Spleen (tissue), 11 donors: Measurements from ENCODE around the gene EIF2S2. TPM values are rescaled to one million over a fixed set of nuclear protein-coding genes. Genes with fewer than 3 reads are reported as not detected.

Experiments
- DNase-seq: peaks from one replicate; pipeline ENCODE4 v3.0.0-alpha.2; 2020
- H3K27ac ChIP-seq, 8 donors: fragments of 200-600 bp; sonication (generic) in 7 of 8; 1 replicate in 4 of 8; 2 replicates in 4 of 8; pipeline versions ENCODE4 v1.5.0 to v1.8.0; 2016 to 2021; ENCODE audit warnings: inconsistent platforms in 4 of 8, mild to moderate bottlenecking in 4 of 8, moderate library complexity in 1 of 8
- H3K27me3 ChIP-seq, 7 donors: fragments of 200-600 bp; sonication (generic) in 6 of 7; replicated peaks in 1 of 7; 1 replicate in 4 of 7; 2 replicates in 3 of 7; pipeline versions ENCODE4 v1.5.0 to v1.8.0; 2016 to 2021; ENCODE audit warnings: inconsistent platforms in 3 of 7, mild to moderate bottlenecking in 1 of 7
- H3K36me3 ChIP-seq, 6 donors: fragments of 200-600 bp; sonication (generic) in 5 of 6; 1 replicate in 4 of 6; 2 replicates in 2 of 6; pipeline versions ENCODE4 v1.5.0 to v1.8.0; 2016 to 2021; ENCODE audit warnings: inconsistent platforms in 2 of 6
- H3K4me1 ChIP-seq, 6 donors: fragments of 200-600 bp; sonication (generic) in 5 of 6; 1 replicate in 3 of 6; 2 replicates in 3 of 6; pipeline versions ENCODE4 v1.5.0 to v1.8.0; 2016 to 2021; ENCODE audit warnings: inconsistent platforms in 3 of 6
- H3K4me3 ChIP-seq, 8 donors: fragments of 200-600 bp; sonication (generic) in 7 of 8; 1 replicate in 4 of 8; 2 replicates in 4 of 8; pipeline versions ENCODE4 v1.5.0 to v1.8.0; 2016 to 2021; ENCODE audit warnings: inconsistent platforms in 4 of 8, mild to moderate bottlenecking in 4 of 8, moderate library complexity in 2 of 8
- H3K9me3 ChIP-seq, 8 donors: fragments of 200-600 bp; sonication (generic) in 7 of 8; 1 replicate in 4 of 8; 2 replicates in 4 of 8; pipeline versions ENCODE4 v1.5.0 to v1.8.0; 2016 to 2021; ENCODE audit warnings: inconsistent platforms in 4 of 8
- POLR2A ChIP-seq, 3 donors: fragments of 450-650 bp; IDR thresholded peaks; one replicate each; pipeline ENCODE4 v1.5.1; 2017; ENCODE audit warnings: antibody characterized with exemption in 3 of 3, mild to moderate bottlenecking in 1 of 3
- POLR2AphosphoS5 ChIP-seq, 3 donors: sonication (generic); formaldehyde crosslinking; IDR thresholded peaks; one replicate each; pipeline ENCODE4 v1.5.1; 2017; ENCODE audit warnings: antibody characterized with exemption in 3 of 3
- WGBS, 5 donors: extraction: QIAGEN DNeasy Blood & Tissue Kit in 3 of 5; methylation state at CpG; one replicate each; pipeline versions ENCODE4 v1.1.5 to v1.1.7; 2013 to 2018; 5-methylcytosine and 5-hydroxymethylcytosine counted together
- intact Hi-C: fragments of 100-400 bp; cut with DNase I; formaldehyde crosslinking; loops from one replicate; pipeline ENCODE4 v1.15.0; 2023; ENCODE audit warnings: low total_unique reads
- polyA plus RNA-seq, 3 donors: library from polyadenylated mRNA; stranded (reverse); fragments of 200-250 nt; gene quantifications; one replicate each; pipeline ENCODE4 v1.2.1, GENCODE V29; 2013
- total RNA-seq, 7 donors: library from RNA; depleted of rRNA in 3 of 7; stranded (reverse); fragments of >200 nt in 3 of 7; fragmentation: NEBNext Ultra II Directional in 4 of 7; extraction: Animal tissue kit (Norgen Biotek cat#: 25700) in 4 of 7; gene quantifications; one replicate each; pipeline versions ENCODE4 v1.1.0 to v1.2.1, GENCODE V29; 2016 to 2021
- TF ChIP-seq, protein P1 (sequence below), 11 experiments: fragments of 200-600 bp in 7 of 11; fragments of 450-650 bp in 4 of 11; sonication (generic) in 4 of 11; IDR thresholded peaks in 8 of 11; conservative IDR thresholded peaks in 3 of 11; 1 replicate in 7 of 11; 2 replicates in 4 of 11; pipeline versions ENCODE4 v1.4.0 to v1.8.0; 2016 to 2021; ENCODE audit warnings: antibody characterized with exemption in 11 of 11, inconsistent platforms in 4 of 11, mild to moderate bottlenecking in 1 of 11
- donor health status: healthy with polysubstance abuse.
- donor health status: DM: no; HTN: no; CAD: no; lungs with moderate emphysema.
- donor health status: DM: no; HTN: no; CAD: no.
- donor health status: Bipolar disorder and iron deficiency.
- donor health status: healthy.
- donor health status: DM: no; HTN: no; CAD: no.
- donor health status: DM: yes; HTN: yes; CAD: no.

Gene EIF2S2
- total and polyA plus RNA-seq, 10 donors = 30.0 to 45.3 (median 38.5) TPM

- Histone ChIP-seq H3K4me3 (no peak overlapping the region), H3K4me1 (peaks cover 0 to 5% (median 0%) of the 10 kb centered on the region in 6 donors), H3K27me3 (no peaks in the 10 kb centered on the region), H3K36me3 (no peaks in the 10 kb centered on the region), H3K9me3 (no peaks in the 10 kb centered on the region), H3K27ac (no peak overlapping the region)
- no peak for TF ChIP-seq POLR2AphosphoS5 (IDR thresholded peaks at IDR 0.05)
- no peak for TF ChIP-seq POLR2A (IDR thresholded peaks at IDR 0.05)
- TF ChIP-seq, protein P1, sequence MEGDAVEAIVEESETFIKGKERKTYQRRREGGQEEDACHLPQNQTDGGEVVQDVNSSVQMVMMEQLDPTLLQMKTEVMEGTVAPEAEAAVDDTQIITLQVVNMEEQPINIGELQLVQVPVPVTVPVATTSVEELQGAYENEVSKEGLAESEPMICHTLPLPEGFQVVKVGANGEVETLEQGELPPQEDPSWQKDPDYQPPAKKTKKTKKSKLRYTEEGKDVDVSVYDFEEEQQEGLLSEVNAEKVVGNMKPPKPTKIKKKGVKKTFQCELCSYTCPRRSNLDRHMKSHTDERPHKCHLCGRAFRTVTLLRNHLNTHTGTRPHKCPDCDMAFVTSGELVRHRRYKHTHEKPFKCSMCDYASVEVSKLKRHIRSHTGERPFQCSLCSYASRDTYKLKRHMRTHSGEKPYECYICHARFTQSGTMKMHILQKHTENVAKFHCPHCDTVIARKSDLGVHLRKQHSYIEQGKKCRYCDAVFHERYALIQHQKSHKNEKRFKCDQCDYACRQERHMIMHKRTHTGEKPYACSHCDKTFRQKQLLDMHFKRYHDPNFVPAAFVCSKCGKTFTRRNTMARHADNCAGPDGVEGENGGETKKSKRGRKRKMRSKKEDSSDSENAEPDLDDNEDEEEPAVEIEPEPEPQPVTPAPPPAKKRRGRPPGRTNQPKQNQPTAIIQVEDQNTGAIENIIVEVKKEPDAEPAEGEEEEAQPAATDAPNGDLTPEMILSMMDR (IDR thresholded peaks at IDR 0.05 in 8 of 11, conservative IDR thresholded peaks at IDR 0.05 in 3 of 11) = no peak
- no peak for DNase-seq
- intact Hi-C loops = no loop called here
Observed at GRCh38 chr20:34123309-34123708, 11.3 kb upstream of the EIF2S2 start.

GRCh38 chr20:34122274-34122980 is 10.4 kb upstream of the EIF2S2 start:
- Histone ChIP-seq H3K9me3 (no peaks in the 10 kb centered on the region), H3K4me3 (no peak overlapping the region), H3K4me1 (peaks cover 0 to 5% (median 0%) of the 10 kb centered on the region in 6 donors), H3K27ac (no peak overlapping the region), H3K27me3 (no peaks in the 10 kb centered on the region), H3K36me3 (no peaks in the 10 kb centered on the region)
- intact Hi-C loops = no loop called here
- no peak for DNase-seq
- 91 to 95% (median 93%) methylated on average over 31 to 43 of the region's 43 CpGs for WGBS, 5 donors
- TF ChIP-seq, protein P1 (IDR thresholded peaks at IDR 0.05 in 8 of 11, conservative IDR thresholded peaks at IDR 0.05 in 3 of 11) = no peak
- TF ChIP-seq POLR2A (IDR thresholded peaks at IDR 0.05) = no peak
- no peak for TF ChIP-seq POLR2AphosphoS5 (IDR thresholded peaks at IDR 0.05)

DNA sequence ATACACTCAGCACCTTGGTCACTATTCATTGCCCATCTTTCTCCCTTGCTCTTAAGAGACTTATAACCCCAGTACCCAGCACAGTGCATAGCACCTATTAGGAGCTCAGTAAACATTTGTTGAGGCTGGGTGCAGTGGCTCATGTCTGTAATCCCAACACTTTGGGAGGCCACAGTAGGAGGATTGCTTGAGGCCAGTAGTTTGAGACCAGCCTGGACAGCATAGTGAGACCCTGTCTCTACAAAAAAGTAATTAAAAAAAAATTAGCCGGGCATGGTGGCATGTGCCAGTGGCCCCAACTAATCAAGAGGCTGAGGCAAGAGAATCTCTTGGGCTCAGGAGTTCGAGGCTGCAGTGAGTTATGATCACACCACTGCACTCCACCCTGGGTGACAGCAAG is 8.2 kb upstream of the EIF2S2 start:
- H3K27ac ChIP-seq = no peak overlapping the region
- WGBS, 5 donors = 83 to 89% (median 86%) methylated on average over 2 of the region's 2 CpGs
- no peaks in the 10 kb centered on the region for H3K9me3 ChIP-seq
- no peak for DNase-seq
- H3K27me3 ChIP-seq = no peaks in the 10 kb centered on the region
- H3K4me1 ChIP-seq = peaks cover 0 to 5% (median 0%) of the 10 kb centered on the region in 6 donors
- H3K4me3 ChIP-seq = no peak overlapping the region
- no peaks in the 10 kb centered on the region for H3K36me3 ChIP-seq
- intact Hi-C loops = no loop called here
- TF ChIP-seq POLR2A (IDR thresholded peaks at IDR 0.05) (no peak), POLR2AphosphoS5 (IDR thresholded peaks at IDR 0.05) (no peak)
- TF ChIP-seq, protein P1 (IDR thresholded peaks at IDR 0.05 in 8 of 11, conservative IDR thresholded peaks at IDR 0.05 in 3 of 11) = no peak

DNA sequence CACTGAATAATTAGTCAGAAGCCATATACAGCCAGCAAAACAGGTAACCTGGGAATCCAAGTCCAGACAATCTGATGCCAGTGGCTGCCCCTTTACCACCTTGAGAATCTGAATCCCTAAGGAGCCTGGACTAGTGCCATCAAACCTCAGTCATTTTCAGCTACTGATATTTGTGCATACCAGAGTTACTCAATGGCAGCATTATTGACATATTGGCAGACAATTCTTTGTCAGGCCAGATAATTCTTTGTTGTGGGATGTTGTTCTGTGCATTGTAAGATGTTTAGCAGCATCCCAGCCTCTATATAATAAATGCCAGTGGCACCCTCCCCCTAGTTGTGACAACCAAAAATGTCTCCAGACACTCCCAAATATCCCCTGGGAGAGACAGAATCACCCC is 3.2 kb upstream of the EIF2S2 start:
- Histone ChIP-seq H3K27me3 (no peaks in the 10 kb centered on the region), H3K4me3 (no peak overlapping the region), H3K4me1 (peaks cover 7 to 23% (median 12%) of the 10 kb centered on the region in 6 donors), H3K36me3 (no peaks in the 10 kb centered on the region), H3K27ac (no peak overlapping the region), H3K9me3 (no peaks in the 10 kb centered on the region)
- no peak for TF ChIP-seq POLR2A (IDR thresholded peaks at IDR 0.05)
- TF ChIP-seq POLR2AphosphoS5 (IDR thresholded peaks at IDR 0.05) = no peak
- TF ChIP-seq, protein P1 (IDR thresholded peaks at IDR 0.05 in 8 of 11, conservative IDR thresholded peaks at IDR 0.05 in 3 of 11) = no peak
- DNase-seq = no peak
- intact Hi-C loops = no loop called here
